Heart left ventricle (tissue), 16 donors: ENCODE data around the gene BRD3OS. TPM values are rescaled to one million over a fixed set of nuclear protein-coding genes. Genes with fewer than 3 reads are reported as not detected.

Experiments used
- ATAC-seq, 4 donors: fragments of 200-7000 bp; cut with Tn5 transposase; one replicate each; pipeline ENCODE4 v1.9.1; 2020 to 2022; ENCODE audit warnings: moderate library complexity in 4 of 4, mild to moderate bottlenecking in 3 of 4, moderate number of reproducible peaks in 1 of 4
- DNase-seq, 5 donors: peaks; one replicate each; pipeline ENCODE4 v3.0.0-alpha.2; 2020
- H3K27ac ChIP-seq, 12 donors: fragments of 200-600 bp; sonication (generic) in 4 of 12; one replicate each; pipeline versions ENCODE4 v1.5.0 to v1.8.0; 2016 to 2022; ENCODE audit warnings: mild to moderate bottlenecking in 2 of 12
- H3K27me3 ChIP-seq, 9 donors: fragments of 200-600 bp; sonication (generic) in 2 of 9; one replicate each; pipeline versions ENCODE4 v1.5.1 to v1.8.0; 2016 to 2022; ENCODE audit warnings: mild to moderate bottlenecking in 3 of 9
- H3K36me3 ChIP-seq, 9 donors: fragments of 200-600 bp; sonication (generic) in 2 of 9; one replicate each; pipeline versions ENCODE4 v1.5.0 to v1.8.0; 2018 to 2022; ENCODE audit warnings: mild to moderate bottlenecking in 2 of 9
- H3K4me1 ChIP-seq, 12 donors: fragments of 200-600 bp; sonication (generic) in 4 of 12; one replicate each; pipeline versions ENCODE4 v1.5.0 to v1.8.0; 2016 to 2022; ENCODE audit warnings: mild to moderate bottlenecking in 3 of 12
- H3K4me3 ChIP-seq, 12 donors: fragments of 200-600 bp; sonication (generic) in 4 of 12; one replicate each; pipeline versions ENCODE4 v1.5.0 to v1.8.0; 2017 to 2022; ENCODE audit warnings: mild to moderate bottlenecking in 9 of 12, moderate library complexity in 4 of 12
- H3K9me3 ChIP-seq, 12 donors: fragments of 200-600 bp; sonication (generic) in 4 of 12; one replicate each; pipeline versions ENCODE4 v1.5.0 to v1.8.0; 2016 to 2022; ENCODE audit warnings: mild to moderate bottlenecking in 1 of 12
- CTCF ChIP-seq, 12 donors: fragments of 200-600 bp; sonication (generic) in 4 of 12; IDR thresholded peaks; one replicate each; pipeline versions ENCODE4 v1.5.0 to v1.8.0; 2018 to 2022; ENCODE audit warnings: antibody characterized with exemption in 12 of 12, mild to moderate bottlenecking in 5 of 12
- POLR2A ChIP-seq, 2 donors: fragments of 450-650 bp; IDR thresholded peaks; one replicate each; pipeline ENCODE4 v1.6.1; 2017; ENCODE audit warnings: antibody characterized with exemption in 2 of 2, mild to moderate bottlenecking in 2 of 2, moderate library complexity in 2 of 2
- WGBS, 4 donors: extraction: QIAGEN DNeasy Blood & Tissue Kit in 2 of 4; methylation state at CpG; one replicate each; pipeline versions ENCODE4 v1.1.5 to v1.1.7; 2013 to 2018; 5-methylcytosine and 5-hydroxymethylcytosine counted together
- intact Hi-C, 10 donors: fragments of 100-400 bp; cut with DNase I; formaldehyde crosslinking; loops; one replicate each; pipeline versions ENCODE4 v1.11.1 to v1.14.2; 2022
- polyA plus RNA-seq, 2 donors: library from polyadenylated mRNA; stranded (reverse); fragments of 200-250 nt; gene quantifications; one replicate each; pipeline ENCODE4 v1.2.3, GENCODE V29; 2013
- total RNA-seq, 9 donors: library from RNA; depleted of rRNA in 2 of 9; stranded (reverse); fragments of >200 nt in 2 of 9; fragmentation: NEBNext Ultra II Directional in 3 of 9; extraction: Animal tissue kit (Norgen Biotek cat#: 25700) in 3 of 9; gene quantifications; one replicate each; pipeline versions ENCODE4 v1.1.0 to v1.2.4, GENCODE V29; 2016 to 2023
- donor health status: ischemic (EF 13 %, LVEDD 7.1; RV severe dilation, severe dysfunction).
- donor health status: healthy with polysubstance abuse.
- donor health status: DM: no; HTN: yes; CAD: no.
- donor health status: DM: no; HTN: no; CAD: no.
- donor health status: ischemic (EF 25% LVEDD 6.9; RV normal size, moderate dysfunction).
- donor health status: ischemic (EF 25% LVEDD 5.7; RV mildly dilated, moderate dysfunction).
- donor health status: healthy.
- donor health status: DM: yes; HTN: yes; CAD: no.
- donor health status: ischemic (EF 35%, LVEDD 5.7; RV mildly dilated, moderate dysfunction).
- donor health status: nonischemic (EF 11% LVEDD 7.7; RV severe dilation, severe dysfunction).
- donor health status: DM: yes; HTN: yes; CAD: no.
- donor health status: PGD.
- donor health status: ischemic (EF 29% LVEDD 5.4; RV normal size, mild dysfunction).
- donor health status: nonischemic (EF 23%, LVEDD 6.1; RV moderate dilation, normal function).

BRD3OS gene
- total and polyA plus RNA-seq, 11 donors, result 1.8 to 13.8 (median 8.9) TPM

GRCh38 chr9:133997584-133997983, 27.7 kb upstream of the BRD3OS start:
- no peaks in the 10 kb centered on the region for H3K27me3 ChIP-seq
- no peak overlapping the region for H3K4me3 ChIP-seq
- TF ChIP-seq CTCF (IDR thresholded peaks at IDR 0.05) (no peak), POLR2A (IDR thresholded peaks at IDR 0.05) (no peak)
- intact Hi-C loops, result loop anchor here in 1 of 10 donors (10.0 kb wide), 1 partner anchor 463 kb away; the partner anchor contains the start of gene ADAMTSL2
- ATAC-seq (no peak), DNase-seq (no peak)
- no peak overlapping the region for H3K27ac ChIP-seq
- peaks cover 0 to 16% (median 12%) of the 10 kb centered on the region in 12 donors for H3K4me1 ChIP-seq
- H3K36me3 ChIP-seq, result no peaks in the 10 kb centered on the region
- H3K9me3 ChIP-seq, result no peaks in the 10 kb centered on the region
- WGBS, 4 donors, result 76 to 92% (median 89%) methylated on average over 2 of the region's 2 CpGs

GRCh38 chr9:133998915-133999595, 26.2 kb upstream of the BRD3OS start:
- WGBS, 4 donors, result 94 to 98% (median 96%) methylated on average over 1 of the region's 1 CpG
- H3K36me3 ChIP-seq, result no peaks in the 10 kb centered on the region
- no peaks in the 10 kb centered on the region for H3K9me3 ChIP-seq
- no peak for TF ChIP-seq CTCF (IDR thresholded peaks at IDR 0.05)
- TF ChIP-seq POLR2A (IDR thresholded peaks at IDR 0.05), result no peak
- DNase-seq (no peak), ATAC-seq (no peak)
- peaks cover 0 to 4% (median 3%) of the 10 kb centered on the region in 12 donors for H3K4me1 ChIP-seq
- no peak overlapping the region for H3K27ac ChIP-seq
- H3K27me3 ChIP-seq, result no peaks in the 10 kb centered on the region
- intact Hi-C loops, result loop anchor here in 1 of 10 donors (10.0 kb wide), 1 partner anchor 464 kb away; the partner anchor contains the start of gene ADAMTSL2
- H3K4me3 ChIP-seq, result no peak overlapping the region

GRCh38 chr9:133999851-134000265, 25.4 kb upstream of the BRD3OS start:
- DNase-seq (no peak), ATAC-seq (peak in 1 of 4 donors; percentile 12)
- no peak overlapping the region for H3K27ac ChIP-seq
- H3K4me3 ChIP-seq, result no peak overlapping the region
- 78 to 94% (median 82%) methylated on average over 2 to 6 of the region's 6 CpGs for WGBS, 4 donors
- no peaks in the 10 kb centered on the region for H3K36me3 ChIP-seq
- intact Hi-C loops, result loop anchor here in 2 of 10 donors (10.0 kb wide), 2 partner anchors 95 to 465 kb away; partner anchors contain the start of gene ADAMTSL2 (in 1 of the 2)
- no peaks in the 10 kb centered on the region for H3K4me1 ChIP-seq
- H3K27me3 ChIP-seq, result no peaks in the 10 kb centered on the region
- TF ChIP-seq POLR2A (IDR thresholded peaks at IDR 0.05), result no peak
- TF ChIP-seq CTCF (IDR thresholded peaks at IDR 0.05), result no peak
- H3K9me3 ChIP-seq, result no peaks in the 10 kb centered on the region

GRCh38 chr9:134002796-134003195, 22.5 kb upstream of the BRD3OS start:
- H3K27me3 ChIP-seq, result no peaks in the 10 kb centered on the region
- no peak for DNase-seq
- WGBS, 4 donors, result 87 to 93% (median 90%) methylated on average over 1 to 2 of the region's 2 CpGs
- no peak for TF ChIP-seq CTCF (IDR thresholded peaks at IDR 0.05)
- no peak for TF ChIP-seq POLR2A (IDR thresholded peaks at IDR 0.05)
- no peak overlapping the region for H3K4me3 ChIP-seq
- intact Hi-C loops, result loop anchor here in 1 of 10 donors (10.0 kb wide), 1 partner anchor 92 kb away; no protein-coding TSS in a partner anchor
- ATAC-seq, result no peak
- no peaks in the 10 kb centered on the region for H3K9me3 ChIP-seq
- H3K27ac ChIP-seq, result no peak overlapping the region
- no peaks in the 10 kb centered on the region for H3K36me3 ChIP-seq
- no peaks in the 10 kb centered on the region for H3K4me1 ChIP-seq
